Fibroblast of skin of abdomen (primary cell): Measurements from ENCODE around the gene SPSB3.
"Not testable (repeated sequence)": the region's sequence is repeated elsewhere in the genome, so short reads cannot be mapped to it uniquely, and the experiment has no call there.

Source experiments
- DNase-seq: peaks from one replicate; pipeline ENCODE4 v3.0.0-alpha.2; 2013

Gene SPSB3

GRCh38 chr16:1816396-1817275, 34.3 kb upstream of the SPSB3 start:
- no peak for DNase-seq

GRCh38 chr16:1815461-1815860, 33.1 kb upstream of the SPSB3 start:
- DNase-seq, result no peak

GRCh38 chr16:1812732-1813163, 30.4 kb upstream of the SPSB3 start:
- DNase-seq, result peak; percentile 48

GRCh38 chr16:1810536-1810935, 28.2 kb upstream of the SPSB3 start:
- no peak for DNase-seq

GRCh38 chr16:1810106-1810505, 27.7 kb upstream of the SPSB3 start:
- DNase-seq, result no peak

- no peak for DNase-seq
These were observed 27.0 kb upstream of the SPSB3 start for GRCh38 chr16:1809281-1809801.

GRCh38 chr16:1808691-1809090, 26.3 kb upstream of the SPSB3 start:
- DNase-seq, result no peak

- DNase-seq, result no peak
These were observed 25.3 kb upstream of the SPSB3 start for GRCh38 chr16:1807626-1808025.

- no peak for DNase-seq
These were observed 18.3 kb upstream of the SPSB3 start for GRCh38 chr16:1800701-1801100.

GRCh38 chr16:1799263-1799662, 16.9 kb upstream of the SPSB3 start:
- DNase-seq, result not testable (repeated sequence)

- no peak for DNase-seq
These were observed 12.7 kb upstream of the SPSB3 start for GRCh38 chr16:1794908-1795666.

GRCh38 chr16:1794221-1794871, 12.0 kb upstream of the SPSB3 start:
- DNase-seq, result no peak

GRCh38 chr16:1793578-1794220, 11.3 kb upstream of the SPSB3 start, which contains the start of gene IGFALS:
TSS of gene IGFALS (minus strand) at chr16:1793705. CDS start at chr16:1793652, 53 bp downstream.
- DNase-seq, result no peak

GRCh38 chr16:1792836-1793577, 10.6 kb upstream of the SPSB3 start:
- no peak for DNase-seq

GRCh38 chr16:1791943-1792812, 9.8 kb upstream of the SPSB3 start:
- DNase-seq, result no peak

GRCh38 chr16:1791256-1791942, 9.0 kb upstream of the SPSB3 start:
- no peak for DNase-seq

GRCh38 chr16:1790611-1791255, 8.4 kb upstream of the SPSB3 start:
- no peak for DNase-seq

- no peak for DNase-seq
These were observed 7.9 kb upstream of the SPSB3 start for GRCh38 chr16:1790261-1790610.

GRCh38 chr16:1789643-1790045, 7.3 kb upstream of the SPSB3 start:
- no peak for DNase-seq

GRCh38 chr16:1788708-1789100, 6.3 kb upstream of the SPSB3 start:
- no peak for DNase-seq
